ENCODE measurements around the gene STARD3NL. TPM values are rescaled to one million over a fixed set of nuclear protein-coding genes. Genes with fewer than 3 reads are reported as not detected.

The STARD3NL gene
- total RNA-seq, 2 donors from 2014 or later, result 10.9 to 19.7 TPM

DNA sequence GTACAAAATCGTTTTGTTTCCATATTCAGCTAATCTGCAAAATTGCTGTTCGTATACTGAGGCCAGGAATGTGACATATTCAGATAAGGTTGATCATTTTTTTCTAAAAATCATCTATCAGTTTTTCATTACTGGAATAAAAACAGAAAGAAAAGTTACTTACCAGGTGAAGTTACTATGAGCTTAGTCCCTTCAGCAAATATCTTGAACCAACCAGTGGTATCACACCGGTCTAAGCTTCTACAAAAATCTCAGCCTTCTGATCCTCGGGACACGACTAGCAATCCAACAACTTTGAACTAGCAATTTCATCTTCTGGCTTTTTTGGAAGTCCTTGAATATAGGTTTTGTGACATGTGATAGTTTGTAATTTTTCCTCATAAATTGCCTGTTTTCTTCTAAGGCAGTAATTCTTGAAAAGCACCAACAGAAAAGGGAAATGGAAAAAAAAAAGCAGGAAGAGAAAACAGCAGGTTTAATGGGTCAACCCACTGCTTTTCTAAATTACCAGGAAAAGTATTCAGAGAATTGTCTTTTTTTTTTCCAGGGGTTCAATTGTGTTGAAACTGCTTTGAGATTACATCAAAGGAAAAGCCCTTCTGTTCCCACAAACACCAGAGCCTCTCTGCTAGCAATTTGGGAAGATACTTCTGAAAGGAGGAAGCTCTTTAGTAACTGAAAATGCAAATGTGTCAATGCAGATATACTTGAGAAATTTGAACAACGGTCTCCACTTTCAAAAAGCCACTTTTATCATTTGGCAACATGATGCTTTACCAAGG, 98.2 kb downstream of the STARD3NL start:
- TF ChIP-seq, protein P1, sequence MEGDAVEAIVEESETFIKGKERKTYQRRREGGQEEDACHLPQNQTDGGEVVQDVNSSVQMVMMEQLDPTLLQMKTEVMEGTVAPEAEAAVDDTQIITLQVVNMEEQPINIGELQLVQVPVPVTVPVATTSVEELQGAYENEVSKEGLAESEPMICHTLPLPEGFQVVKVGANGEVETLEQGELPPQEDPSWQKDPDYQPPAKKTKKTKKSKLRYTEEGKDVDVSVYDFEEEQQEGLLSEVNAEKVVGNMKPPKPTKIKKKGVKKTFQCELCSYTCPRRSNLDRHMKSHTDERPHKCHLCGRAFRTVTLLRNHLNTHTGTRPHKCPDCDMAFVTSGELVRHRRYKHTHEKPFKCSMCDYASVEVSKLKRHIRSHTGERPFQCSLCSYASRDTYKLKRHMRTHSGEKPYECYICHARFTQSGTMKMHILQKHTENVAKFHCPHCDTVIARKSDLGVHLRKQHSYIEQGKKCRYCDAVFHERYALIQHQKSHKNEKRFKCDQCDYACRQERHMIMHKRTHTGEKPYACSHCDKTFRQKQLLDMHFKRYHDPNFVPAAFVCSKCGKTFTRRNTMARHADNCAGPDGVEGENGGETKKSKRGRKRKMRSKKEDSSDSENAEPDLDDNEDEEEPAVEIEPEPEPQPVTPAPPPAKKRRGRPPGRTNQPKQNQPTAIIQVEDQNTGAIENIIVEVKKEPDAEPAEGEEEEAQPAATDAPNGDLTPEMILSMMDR (IDR thresholded peaks at IDR 0.05), result no peak
- TF ChIP-seq POLR2A (IDR thresholded peaks at IDR 0.05), result no peak
- no peaks in the 10 kb centered on the region for H3K36me3 ChIP-seq (replicated peaks in 1 of 2; ENCODE audit: insufficient read depth in 1 of 2, low read depth in 2 of 2)
- no peak overlapping the region for H3K27ac ChIP-seq
- intact Hi-C loops (cut with DNase I), result no loop called here
- H3K4me3 ChIP-seq, result no peak overlapping the region
- no peaks in the 10 kb centered on the region for H3K27me3 ChIP-seq
- WGBS, 2 donors, result 58 to 72% methylated on average over 6 of the region's 6 CpGs
- ATAC-seq, result no peak
- H3K9me3 ChIP-seq, result no peaks in the 10 kb centered on the region
- DNase-seq, result no peak
- no peaks in the 10 kb centered on the region for H3K4me1 ChIP-seq

DNA sequence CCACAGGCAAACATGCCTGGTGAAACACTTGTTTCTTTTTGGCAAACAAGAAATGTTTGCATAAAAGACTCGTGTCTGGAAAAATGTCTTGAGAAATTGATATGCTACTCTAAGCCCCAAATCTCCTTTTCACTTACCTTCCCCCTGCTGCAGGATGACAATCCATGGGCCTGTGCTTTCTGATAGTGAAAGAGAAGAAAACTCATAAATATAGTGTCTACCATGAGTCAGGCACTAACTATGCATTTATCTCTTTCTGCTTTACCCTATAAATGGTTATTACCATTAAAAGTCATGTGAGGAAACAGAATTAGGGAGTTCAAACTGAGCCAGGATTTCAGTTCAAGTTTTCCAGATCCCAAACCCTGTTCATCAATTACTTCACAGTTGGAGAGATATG, 102.0 kb downstream of the STARD3NL start:
- H3K36me3 ChIP-seq (replicated peaks in 1 of 2; ENCODE audit: insufficient read depth in 1 of 2, low read depth in 2 of 2), result no peaks in the 10 kb centered on the region
- 9 to 31% methylated on average over 1 of the region's 1 CpG for WGBS, 2 donors
- intact Hi-C loops (cut with DNase I), result no loop called here

More for the DNA sequence above, 102.0 kb downstream of the STARD3NL start:
- H3K9me3 ChIP-seq, result no peaks in the 10 kb centered on the region
- no peaks in the 10 kb centered on the region for H3K27me3 ChIP-seq
- no peak for DNase-seq
- TF ChIP-seq, protein P1 (IDR thresholded peaks at IDR 0.05), result no peak
- TF ChIP-seq POLR2A (IDR thresholded peaks at IDR 0.05), result no peak
- no peak overlapping the region for H3K27ac ChIP-seq
- no peak for ATAC-seq
- no peak overlapping the region for H3K4me3 ChIP-seq
- H3K4me1 ChIP-seq, result no peaks in the 10 kb centered on the region

Small RNA genes lying within 50 kb of the gene (small RNA-seq; reads per million reads assigned to genes)
- not detected for gene TRGJ1
- not detected for gene TRGJ2
- gene TRGJP, result not detected
- gene TRGJP1, result not detected
- gene TRGJP2, result not detected

Data from body of pancreas (tissue), 4 donors.